Measurements from ENCODE around the gene SREK1IP1.

SREK1IP1 gene

GRCh38 chr5:64763948-64764503 lies 4.5 kb downstream of the SREK1IP1 start:
- peaks cover 15% of the 10 kb centered on the region for H3K36me3 Mint-ChIP-seq (ENCODE audit: low read depth)
- no peak overlapping the region for H3K27ac Mint-ChIP-seq
- no peak for TF ChIP-seq CTCF (IDR thresholded peaks at IDR 0.05; ENCODE audit: unreplicated experiment in 3 of 3)
- peak overlapping the region in 2 of 3 experiments; percentile 2 for H3K4me3 Mint-ChIP-seq
- H3K4me1 Mint-ChIP-seq = peaks cover 36% of the 10 kb centered on the region
- no peaks in the 10 kb centered on the region for H3K9me3 Mint-ChIP-seq
- H3K27me3 Mint-ChIP-seq (ENCODE audit: low read depth) = no peaks in the 10 kb centered on the region

- H3K9me3 Mint-ChIP-seq = no peaks in the 10 kb centered on the region
- H3K4me1 Mint-ChIP-seq = peaks cover 14% of the 10 kb centered on the region
- TF ChIP-seq CTCF (IDR thresholded peaks at IDR 0.05; ENCODE audit: unreplicated experiment in 3 of 3) = no peak
- H3K27me3 Mint-ChIP-seq (ENCODE audit: low read depth) = no peaks in the 10 kb centered on the region
- H3K36me3 Mint-ChIP-seq (ENCODE audit: low read depth) = peaks cover 21% of the 10 kb centered on the region
- peak overlapping the region in 1 of 3 experiments; percentile 10 for H3K27ac Mint-ChIP-seq
- H3K4me3 Mint-ChIP-seq = no peak overlapping the region
Observed at GRCh38 chr5:64759960-64760660, 8.4 kb downstream of the SREK1IP1 start.

- no peaks in the 10 kb centered on the region for H3K9me3 Mint-ChIP-seq
- peaks cover 23% of the 10 kb centered on the region for H3K36me3 Mint-ChIP-seq (ENCODE audit: low read depth)
- TF ChIP-seq CTCF (IDR thresholded peaks at IDR 0.05; ENCODE audit: unreplicated experiment in 3 of 3) = no peak
- H3K27ac Mint-ChIP-seq = no peak overlapping the region
- no peaks in the 10 kb centered on the region for H3K27me3 Mint-ChIP-seq (ENCODE audit: low read depth)
- no peak overlapping the region for H3K4me3 Mint-ChIP-seq
- H3K4me1 Mint-ChIP-seq = peaks cover 10% of the 10 kb centered on the region
Observed at GRCh38 chr5:64758901-64759300, 9.6 kb downstream of the SREK1IP1 start.

- Mint-ChIP-seq H3K27me3 (ENCODE audit: low read depth) (no peaks in the 10 kb centered on the region), H3K4me3 (no peak overlapping the region), H3K36me3 (ENCODE audit: low read depth) (peaks cover 35% of the 10 kb centered on the region), H3K9me3 (no peaks in the 10 kb centered on the region), H3K4me1 (no peaks in the 10 kb centered on the region), H3K27ac (no peak overlapping the region)
- TF ChIP-seq CTCF (IDR thresholded peaks at IDR 0.05; ENCODE audit: unreplicated experiment in 3 of 3) = no peak
Observed at GRCh38 chr5:64754066-64754465, 14.4 kb downstream of the SREK1IP1 start.

GRCh38 chr5:64749385-64749784 lies 19.1 kb downstream of the SREK1IP1 start:
- Mint-ChIP-seq H3K9me3 (no peaks in the 10 kb centered on the region), H3K27me3 (ENCODE audit: low read depth) (no peaks in the 10 kb centered on the region), H3K36me3 (ENCODE audit: low read depth) (peaks cover 20% of the 10 kb centered on the region), H3K4me3 (no peak overlapping the region), H3K4me1 (no peaks in the 10 kb centered on the region), H3K27ac (no peak overlapping the region)
- TF ChIP-seq CTCF (IDR thresholded peaks at IDR 0.05; ENCODE audit: unreplicated experiment in 3 of 3) = no peak

GRCh38 chr5:64746446-64746845 lies 22.0 kb downstream of the SREK1IP1 start:
- no peak overlapping the region for H3K4me3 Mint-ChIP-seq
- no peak overlapping the region for H3K27ac Mint-ChIP-seq
- no peaks in the 10 kb centered on the region for H3K27me3 Mint-ChIP-seq (ENCODE audit: low read depth)
- TF ChIP-seq CTCF (IDR thresholded peaks at IDR 0.05; ENCODE audit: unreplicated experiment in 3 of 3) = no peak
- H3K9me3 Mint-ChIP-seq = no peaks in the 10 kb centered on the region
- peaks cover 16% of the 10 kb centered on the region for H3K36me3 Mint-ChIP-seq (ENCODE audit: low read depth)
- H3K4me1 Mint-ChIP-seq = no peaks in the 10 kb centered on the region

Data from nephron (organoid).